Measurements from ENCODE around the gene SRCIN1.

SRCIN1 gene

GRCh38 chr17:38587203-38587602 is 18.5 kb downstream of the SRCIN1 start:
- no peak overlapping the region for H3K4me3 ChIP-seq (replicated peaks; ENCODE audit: low read depth, low read length)
- TF ChIP-seq, protein P1, sequence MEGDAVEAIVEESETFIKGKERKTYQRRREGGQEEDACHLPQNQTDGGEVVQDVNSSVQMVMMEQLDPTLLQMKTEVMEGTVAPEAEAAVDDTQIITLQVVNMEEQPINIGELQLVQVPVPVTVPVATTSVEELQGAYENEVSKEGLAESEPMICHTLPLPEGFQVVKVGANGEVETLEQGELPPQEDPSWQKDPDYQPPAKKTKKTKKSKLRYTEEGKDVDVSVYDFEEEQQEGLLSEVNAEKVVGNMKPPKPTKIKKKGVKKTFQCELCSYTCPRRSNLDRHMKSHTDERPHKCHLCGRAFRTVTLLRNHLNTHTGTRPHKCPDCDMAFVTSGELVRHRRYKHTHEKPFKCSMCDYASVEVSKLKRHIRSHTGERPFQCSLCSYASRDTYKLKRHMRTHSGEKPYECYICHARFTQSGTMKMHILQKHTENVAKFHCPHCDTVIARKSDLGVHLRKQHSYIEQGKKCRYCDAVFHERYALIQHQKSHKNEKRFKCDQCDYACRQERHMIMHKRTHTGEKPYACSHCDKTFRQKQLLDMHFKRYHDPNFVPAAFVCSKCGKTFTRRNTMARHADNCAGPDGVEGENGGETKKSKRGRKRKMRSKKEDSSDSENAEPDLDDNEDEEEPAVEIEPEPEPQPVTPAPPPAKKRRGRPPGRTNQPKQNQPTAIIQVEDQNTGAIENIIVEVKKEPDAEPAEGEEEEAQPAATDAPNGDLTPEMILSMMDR (IDR thresholded peaks at IDR 0.05; ENCODE audit: insufficient read depth, low read length, poor library complexity, severe bottlenecking): no peak
- no peak for DNase-seq (ENCODE audit: extremely low read depth, insufficient read length)
- H3K36me3 ChIP-seq (ENCODE audit: control insufficient read depth, insufficient read depth, low read length): no peaks in the 10 kb centered on the region
- no peaks in the 10 kb centered on the region; the same call in none of the 2 replicates for H3K27me3 ChIP-seq (replicated peaks; ENCODE audit: control insufficient read depth, insufficient read depth, low read length)

DNA sequence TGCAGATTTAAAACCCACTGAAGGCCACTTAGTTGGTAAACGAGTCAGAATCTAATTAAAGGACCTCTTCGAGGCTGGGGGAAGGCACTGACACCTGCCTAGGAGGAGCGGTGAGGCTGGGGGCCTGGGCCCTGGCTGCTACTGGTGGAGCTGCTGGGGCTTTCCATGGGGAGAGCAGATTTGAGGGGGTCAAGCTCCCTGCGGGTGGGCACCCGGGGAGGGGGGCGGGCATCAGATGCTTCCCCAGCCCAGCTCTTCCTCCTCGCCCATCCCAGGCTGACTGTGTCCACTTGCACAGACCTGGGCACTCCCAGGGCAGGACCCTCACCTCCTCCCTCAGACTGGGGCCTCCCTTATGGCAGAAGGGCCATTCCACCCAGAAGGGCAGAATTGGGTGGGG is 19.0 kb downstream of the SRCIN1 start:
- Histone ChIP-seq H3K4me3 (replicated peaks; ENCODE audit: low read depth, low read length) (no peak overlapping the region), H3K36me3 (ENCODE audit: control insufficient read depth, insufficient read depth, low read length) (no peaks in the 10 kb centered on the region), H3K27me3 (replicated peaks; ENCODE audit: control insufficient read depth, insufficient read depth, low read length) (no peaks in the 10 kb centered on the region; the same call in none of the 2 replicates)
- DNase-seq (ENCODE audit: extremely low read depth, insufficient read length): no peak
- TF ChIP-seq, protein P1 (IDR thresholded peaks at IDR 0.05; ENCODE audit: insufficient read depth, low read length, poor library complexity, severe bottlenecking): no peak

- H3K27me3 ChIP-seq (replicated peaks; ENCODE audit: control insufficient read depth, insufficient read depth, low read length): no peaks in the 10 kb centered on the region; the same call in none of the 2 replicates
- H3K4me3 ChIP-seq (replicated peaks; ENCODE audit: low read depth, low read length): no peak overlapping the region
- no peak for DNase-seq (ENCODE audit: extremely low read depth, insufficient read length)
- no peaks in the 10 kb centered on the region for H3K36me3 ChIP-seq (ENCODE audit: control insufficient read depth, insufficient read depth, low read length)
- TF ChIP-seq, protein P1 (IDR thresholded peaks at IDR 0.05; ENCODE audit: insufficient read depth, low read length, poor library complexity, severe bottlenecking): no peak
Observed at GRCh38 chr17:38585918-38586529, 19.7 kb downstream of the SRCIN1 start.

DNA sequence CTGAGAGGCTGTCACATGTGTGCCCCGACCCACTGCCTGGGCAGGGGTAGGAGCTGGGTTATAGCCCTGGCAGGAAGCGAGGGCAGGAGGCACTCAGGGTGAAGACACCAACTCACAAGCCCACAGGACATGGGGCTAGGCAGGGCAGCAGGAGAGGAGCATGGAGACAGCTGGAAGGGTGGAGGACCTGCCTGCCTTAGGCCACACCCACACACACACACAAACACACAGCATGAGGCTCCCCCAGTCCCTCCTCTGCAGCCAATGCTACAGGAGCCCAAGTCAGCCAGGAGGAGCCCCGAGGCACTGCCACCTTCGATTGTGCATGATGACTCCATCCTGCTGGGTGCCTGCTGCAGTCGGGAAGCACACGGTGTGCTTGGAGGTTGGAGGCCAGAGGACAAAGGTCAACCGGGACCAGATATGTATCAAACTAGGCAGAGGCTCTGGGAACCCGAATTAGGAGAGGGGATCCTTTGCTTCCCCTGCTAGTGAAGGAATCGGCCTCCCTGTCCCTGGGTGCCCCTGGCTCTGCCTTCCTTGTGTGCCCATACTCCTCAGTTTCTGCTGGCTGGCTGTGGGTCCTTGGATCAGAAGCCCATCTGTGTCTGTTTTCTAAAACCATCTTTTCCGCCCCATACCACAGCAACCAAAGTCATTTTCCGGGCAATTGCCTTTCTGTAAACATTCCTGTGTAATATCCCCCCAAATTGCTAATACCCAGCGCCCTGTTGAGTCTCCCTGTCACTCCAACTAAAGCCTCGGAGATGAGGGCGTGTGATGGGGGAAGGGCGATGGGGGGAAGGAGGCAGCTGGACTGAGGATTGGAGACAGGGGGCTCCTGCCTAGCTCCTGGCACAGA is 20.5 kb downstream of the SRCIN1 start:
- H3K36me3 ChIP-seq (ENCODE audit: control insufficient read depth, insufficient read depth, low read length): no peaks in the 10 kb centered on the region
- H3K27me3 ChIP-seq (replicated peaks; ENCODE audit: control insufficient read depth, insufficient read depth, low read length): no peaks in the 10 kb centered on the region; the same call in none of the 2 replicates
- TF ChIP-seq, protein P1 (IDR thresholded peaks at IDR 0.05; ENCODE audit: insufficient read depth, low read length, poor library complexity, severe bottlenecking): no peak
- H3K4me3 ChIP-seq (replicated peaks; ENCODE audit: low read depth, low read length): no peak overlapping the region
- no peak for DNase-seq (ENCODE audit: extremely low read depth, insufficient read length)

GRCh38 chr17:38584350-38584925 is 21.3 kb downstream of the SRCIN1 start:
- Histone ChIP-seq H3K4me3 (replicated peaks; ENCODE audit: low read depth, low read length) (no peak overlapping the region), H3K27me3 (replicated peaks; ENCODE audit: control insufficient read depth, insufficient read depth, low read length) (peaks cover 1% of the 10 kb centered on the region), H3K36me3 (ENCODE audit: control insufficient read depth, insufficient read depth, low read length) (no peaks in the 10 kb centered on the region)
- TF ChIP-seq, protein P1 (IDR thresholded peaks at IDR 0.05; ENCODE audit: insufficient read depth, low read length, poor library complexity, severe bottlenecking): peak; percentile 96
- DNase-seq (ENCODE audit: extremely low read depth, insufficient read length): no peak

All from GM06990 (cell line).